IMR-90 (cell line): Measurements from ENCODE around the gene ZNF213. TPM values are rescaled to one million over a fixed set of nuclear protein-coding genes. Genes with fewer than 3 reads are reported as not detected.

ENCODE experiments used
- ATAC-seq: fragments of 200-7000 bp; cut with Tn5 transposase; 2 replicates; pipeline ENCODE4 v1.9.1; 2020; ENCODE audit warnings: low read depth, mild to moderate bottlenecking, moderate library complexity
- BruUV-seq: library from RNA; stranded (reverse); fragments of 400-500 nt; replicated peaks from 2 replicates; lab custom pipeline; 2021; lab: Mats Ljungman, UMichigan
- CTCF ChIA-PET: fragments of 300-600 bp; formaldehyde crosslinking; extraction: SDS; loops from one replicate; lab custom pipeline; 2021; ENCODE audit warnings: antibody characterized with exemption; lab: Yijun Ruan, JAX
- POLR2A ChIA-PET: fragments of 300-600 bp; sonication (Branson Sonifier 250); formaldehyde crosslinking; loops from one replicate; lab custom pipeline; 2022; ENCODE audit warnings: antibody characterized with exemption; ENCODE audit not compliant: unreplicated experiment; lab: Charles Lee
- DNase-seq: peaks from one replicate; pipeline ENCODE4 v3.0.0; 2013
- H2AFZ ChIP-seq: replicated peaks from 2 replicates; pipeline ENCODE3; 2013; ENCODE audit warnings: low read length, mild to moderate bottlenecking; ENCODE audit not compliant: poor library complexity
- H2AK5ac ChIP-seq: 2 replicates; pipeline ENCODE4 v1.6.1; 2013; ENCODE audit warnings: low read depth, low read length, inconsistent platforms
- H2AK9ac ChIP-seq: replicated peaks from 2 replicates; pipeline ENCODE3; 2013; ENCODE audit warnings: mild to moderate bottlenecking, low read depth, low read length, moderate library complexity; ENCODE audit not compliant: poor library complexity
- H2BK120ac ChIP-seq: 2 replicates; pipeline ENCODE4 v1.6.1; 2013; ENCODE audit warnings: low read depth, low read length, inconsistent platforms
- H2BK15ac ChIP-seq: 3 replicates; pipeline ENCODE4 v1.6.1; 2013; ENCODE audit warnings: low read depth, low read length, inconsistent platforms
- H2BK20ac ChIP-seq: 2 replicates; pipeline ENCODE4 v1.6.1; 2013; ENCODE audit warnings: low read depth, mild to moderate bottlenecking, inconsistent platforms, low read length, moderate library complexity
- H2BK5ac ChIP-seq: 2 replicates; pipeline ENCODE4 v1.6.1; 2013; ENCODE audit warnings: mild to moderate bottlenecking, low read depth, low read length, inconsistent platforms; ENCODE audit not compliant: poor library complexity, severe bottlenecking
- H3K14ac ChIP-seq: replicated peaks from 2 replicates; pipeline ENCODE4 v1.6.1; 2013; ENCODE audit warnings: low read depth, low read length, inconsistent platforms
- H3K18ac ChIP-seq: 2 replicates; pipeline ENCODE4 v1.6.1; 2013; ENCODE audit warnings: low read depth, low read length, control low read depth
- H3K23ac ChIP-seq: 2 replicates; pipeline ENCODE4 v1.6.1; 2013; ENCODE audit warnings: low read depth, low read length, inconsistent platforms
- H3K27ac ChIP-seq: 2 replicates; pipeline ENCODE4 v1.5.1; 2013; ENCODE audit warnings: mild to moderate bottlenecking, control low read depth, low read length; ENCODE audit not compliant: insufficient read depth
- H3K27me3 ChIP-seq: 2 replicates; pipeline ENCODE4 v1.6.1; 2013; ENCODE audit warnings: low read length; ENCODE audit not compliant: control insufficient read depth, insufficient read depth
- H3K36me3 ChIP-seq: 2 replicates; pipeline ENCODE4 v1.6.1; 2013; ENCODE audit warnings: low read length, mixed read lengths; ENCODE audit not compliant: control insufficient read depth, insufficient read depth
- H3K4ac ChIP-seq: 2 replicates; pipeline ENCODE4 v1.6.1; 2013; ENCODE audit warnings: low read depth, low read length, inconsistent platforms
- H3K4me1 ChIP-seq: 2 replicates; pipeline ENCODE4 v1.6.1; 2013; ENCODE audit warnings: low read length, mixed read lengths; ENCODE audit not compliant: control insufficient read depth, insufficient read depth
- H3K4me2 ChIP-seq: 2 replicates; pipeline ENCODE4 v1.6.1; 2013; ENCODE audit warnings: low read depth, mild to moderate bottlenecking, control low read depth, low read length, moderate library complexity
- H3K4me3 ChIP-seq: 2 replicates; pipeline ENCODE4 v1.5.1; 2013; ENCODE audit warnings: low read depth, mild to moderate bottlenecking, control low read depth, low read length, moderate library complexity; ENCODE audit not compliant: insufficient read depth
- H3K56ac ChIP-seq: 2 replicates; pipeline ENCODE4 v1.6.1; 2013; ENCODE audit warnings: low read length, inconsistent platforms; ENCODE audit not compliant: insufficient read depth; ENCODE audit errors: extremely low read depth
- H3K79me1 ChIP-seq, 2 experiments: 2 replicates each; pipeline ENCODE4 v1.6.1; 2013; ENCODE audit warnings: low read length in 2 of 2, inconsistent platforms in 1 of 2, low read depth in 1 of 2
- H3K9ac ChIP-seq: 2 replicates; pipeline ENCODE4 v1.6.1; 2013; ENCODE audit warnings: low read depth, low read length, control low read depth
- H3K9me1 ChIP-seq: 2 replicates; pipeline ENCODE4 v1.6.1; 2013; ENCODE audit warnings: low read length, inconsistent platforms; ENCODE audit not compliant: insufficient read depth
- H3K9me3 ChIP-seq: 2 replicates; pipeline ENCODE4 v1.6.1; 2013; ENCODE audit warnings: low read length; ENCODE audit not compliant: control insufficient read depth, insufficient read depth
- H4K20me1 ChIP-seq: 2 replicates; pipeline ENCODE4 v1.6.1; 2013; ENCODE audit warnings: low read length, inconsistent platforms; ENCODE audit not compliant: insufficient read depth
- H4K5ac ChIP-seq: 2 replicates; pipeline ENCODE4 v1.6.1; 2013; ENCODE audit warnings: mild to moderate bottlenecking, low read depth, low read length, control low read depth
- H4K8ac ChIP-seq, 2 experiments: 2 replicates each; pipeline ENCODE4 v1.6.1; 2013; ENCODE audit warnings: low read depth in 2 of 2, low read length in 2 of 2, control low read depth in 1 of 2, inconsistent platforms in 1 of 2
- H4K91ac ChIP-seq: 2 replicates; pipeline ENCODE4 v1.6.1; 2013; ENCODE audit warnings: low read depth, low read length, inconsistent platforms; ENCODE audit not compliant: insufficient read depth
- BHLHE40 ChIP-seq: fragments of 150-350 bp; IDR thresholded peaks from 2 replicates; pipeline ENCODE4 v1.6.1; 2016; ENCODE audit warnings: mild to moderate bottlenecking, low read depth, low read length
- CEBPB ChIP-seq: IDR thresholded peaks from 2 replicates; pipeline ENCODE4 v1.6.1; 2012; ENCODE audit warnings: low read depth, low read length, improper control_type of control experiment
- CHD1 ChIP-seq: IDR thresholded peaks from 2 replicates; pipeline ENCODE4 v1.6.1; 2012; ENCODE audit warnings: low read depth, low read length, improper control_type of control experiment
- CTCF ChIP-seq: conservative IDR thresholded peaks from 2 replicates; pipeline ENCODE4 v1.5.1; 2012; ENCODE audit warnings: mild to moderate bottlenecking, low read depth, low read length, improper control_type of control experiment
- MAFK ChIP-seq: IDR thresholded peaks from 2 replicates; pipeline ENCODE4 v1.6.1; 2012; ENCODE audit warnings: low read depth, low read length, improper control_type of control experiment
- MAZ ChIP-seq: IDR thresholded peaks from 2 replicates; pipeline ENCODE4 v1.6.1; 2012; ENCODE audit warnings: low read depth, mild to moderate bottlenecking, low read length, improper control_type of control experiment, moderate library complexity, borderline replicate concordance
- RAD21 ChIP-seq: IDR thresholded peaks from 2 replicates; pipeline ENCODE4 v1.6.1; 2012; ENCODE audit warnings: low read length, improper control_type of control experiment
- RCOR1 ChIP-seq: IDR thresholded peaks from 2 replicates; pipeline ENCODE4 v1.6.1; 2012; ENCODE audit warnings: mild to moderate bottlenecking, low read length, improper control_type of control experiment; ENCODE audit not compliant: insufficient replicate concordance
- SMC3 ChIP-seq: fragments of 150-350 bp; IDR thresholded peaks from 2 replicates; pipeline ENCODE4 v1.6.1; 2016; ENCODE audit warnings: low read depth, mild to moderate bottlenecking, antibody characterized with exemption, low read length, moderate library complexity
- WGBS, 2 experiments: methylation state at CpG; one replicate each; pipeline versions ENCODE4 v1.1.5 to v1.1.7; 2013; ENCODE audit warnings: missing lambda C conversion rate in 2 of 2; ENCODE audit not compliant: insufficient read length in 1 of 2; ENCODE audit errors: extremely low coverage in 2 of 2; 5-methylcytosine and 5-hydroxymethylcytosine counted together
- dilution Hi-C: fragments of 300-500 bp; cut with HindIII; formaldehyde crosslinking; loops from one replicate; pipeline ENCODE4 v1.14.3; 2018; ENCODE audit warnings: low sequenced_read_pairs; ENCODE audit not compliant: unreplicated experiment
- in situ Hi-C: fragments of 300-500 bp; cut with MboI; formaldehyde crosslinking; loops from 3 replicates; pipeline ENCODE4 v1.14.3; 2019; ENCODE audit warnings: low sequenced_read_pairs, inconsistent platforms, mixed read lengths
- intact Hi-C: fragments of 100-400 bp; cut with micrococcal nuclease; formaldehyde crosslinking; loops from 2 replicates; pipeline ENCODE4 v1.10.0; 2022
- polyA plus RNA-seq, 3 experiments: library from polyadenylated mRNA; depleted of rRNA; stranded (reverse); fragments of >200 nt; gene quantifications; 2 replicates each; pipeline ENCODE4 v1.2.3, GENCODE V29; 2012; ENCODE audit warnings: low replicate concordance in 1 of 3
- total RNA-seq: library from RNA; depleted of rRNA; stranded (reverse); fragments of >200 nt; gene quantifications from 2 replicates; pipeline ENCODE4 v1.2.3, GENCODE V29; 2012

The ZNF213 gene
- total and polyA plus RNA-seq, 2 of the 4 experiments (the other 2 are of a cell fraction): 0.72 to 4.0 TPM

- WGBS, 2 experiments: 0% methylated on average over 7 of the region's 43 CpGs; no CpG with 5 or more reads in 1 of the 2 experiments
- H3K27ac ChIP-seq: peak overlapping the region; percentile 61
- in situ Hi-C loops: no loop called here
- TF ChIP-seq CHD1 (no peak), RCOR1 (no peak), SMC3 (no peak), BHLHE40 (no peak), CEBPB (no peak), CTCF (no peak), MAZ (no peak), MAFK (no peak), RAD21 (no peak)
- POLR2A ChIA-PET: interaction anchor here (0.8 to 1.1 kb wide), 3 partner anchors 14 to 66 kb away, joined by 3 to 4 read pairs (median 3); no protein-coding TSS in a partner anchor
- H3K4me2 ChIP-seq: peak overlapping the region; percentile 94
- DNase-seq (no peak), ATAC-seq (peak; percentile 3)
- peak overlapping the region; percentile 39; the same call in 1 of the 2 replicates for H4K91ac ChIP-seq
- peak overlapping the region; percentile 88 for H3K9ac ChIP-seq
- H3K27me3 ChIP-seq: no peaks in the 10 kb centered on the region
- no TSS peak for BruUV-seq
- peaks cover 23 to 41% of the 10 kb centered on the region in 2 experiments for H3K79me1 ChIP-seq
- H3K36me3 ChIP-seq: peaks cover 9% of the 10 kb centered on the region; the same call in 1 of the 2 replicates
- peak overlapping the region; percentile 87 for H3K4me3 ChIP-seq
- H3K9me1 ChIP-seq: no peaks in the 10 kb centered on the region
- H4K5ac ChIP-seq: peak overlapping the region; percentile 47
- intact Hi-C loops: loop anchor here (1.0 to 2.0 kb wide), 2 partner anchors 15 to 32 kb away; no protein-coding TSS in a partner anchor
- H3K14ac ChIP-seq: peak overlapping the region; percentile 98
- H2AK5ac ChIP-seq: 0 out of 2 replicates have a peak overlapping the region, but pooled peaks have one; percentile 5
- H4K20me1 ChIP-seq: no peaks in the 10 kb centered on the region; the same call in 1 of the 2 replicates
- peak overlapping the region; percentile 99 for H3K23ac ChIP-seq
- peak overlapping the region; percentile 19 for H3K18ac ChIP-seq
- H3K56ac ChIP-seq: peak overlapping the region; percentile 85
- peak overlapping the region; percentile 94 for H2AFZ ChIP-seq
- peak overlapping the region; percentile 77 for H2AK9ac ChIP-seq
- no peak overlapping the region for H2BK20ac ChIP-seq
- H2BK5ac ChIP-seq: peak overlapping the region; percentile 63
- CTCF ChIA-PET: interaction anchor here (0.8 to 1.2 kb wide), 4 partner anchors 17 to 104 kb away, joined by 3 to 7 read pairs (median 3); no protein-coding TSS in a partner anchor
- peaks cover 5% of the 10 kb centered on the region for H3K4me1 ChIP-seq
- H3K9me3 ChIP-seq: no peaks in the 10 kb centered on the region
- H4K8ac ChIP-seq: peak overlapping the region; percentile 69 to 77
- peak overlapping the region; percentile 44 for H3K4ac ChIP-seq
- H2BK15ac ChIP-seq: no peak overlapping the region
- dilution Hi-C loops: no loop called here
- peak overlapping the region; percentile 62; the same call in 1 of the 2 replicates for H2BK120ac ChIP-seq
These were observed 392 bp downstream of the ZNF213 start for GRCh38 chr16:3135126-3135715.
